ENCODE results near the gene SPECC1. TPM values are rescaled to one million over a fixed set of nuclear protein-coding genes. Genes with fewer than 3 reads are reported as not detected.

SPECC1 gene
- total and polyA plus RNA-seq, 9 of the 15 experiments (the other 6 are each of a cell fraction or from before 2014, with no cell fraction given), result 2.4 to 19.6 (median 14.7) TPM

DNA sequence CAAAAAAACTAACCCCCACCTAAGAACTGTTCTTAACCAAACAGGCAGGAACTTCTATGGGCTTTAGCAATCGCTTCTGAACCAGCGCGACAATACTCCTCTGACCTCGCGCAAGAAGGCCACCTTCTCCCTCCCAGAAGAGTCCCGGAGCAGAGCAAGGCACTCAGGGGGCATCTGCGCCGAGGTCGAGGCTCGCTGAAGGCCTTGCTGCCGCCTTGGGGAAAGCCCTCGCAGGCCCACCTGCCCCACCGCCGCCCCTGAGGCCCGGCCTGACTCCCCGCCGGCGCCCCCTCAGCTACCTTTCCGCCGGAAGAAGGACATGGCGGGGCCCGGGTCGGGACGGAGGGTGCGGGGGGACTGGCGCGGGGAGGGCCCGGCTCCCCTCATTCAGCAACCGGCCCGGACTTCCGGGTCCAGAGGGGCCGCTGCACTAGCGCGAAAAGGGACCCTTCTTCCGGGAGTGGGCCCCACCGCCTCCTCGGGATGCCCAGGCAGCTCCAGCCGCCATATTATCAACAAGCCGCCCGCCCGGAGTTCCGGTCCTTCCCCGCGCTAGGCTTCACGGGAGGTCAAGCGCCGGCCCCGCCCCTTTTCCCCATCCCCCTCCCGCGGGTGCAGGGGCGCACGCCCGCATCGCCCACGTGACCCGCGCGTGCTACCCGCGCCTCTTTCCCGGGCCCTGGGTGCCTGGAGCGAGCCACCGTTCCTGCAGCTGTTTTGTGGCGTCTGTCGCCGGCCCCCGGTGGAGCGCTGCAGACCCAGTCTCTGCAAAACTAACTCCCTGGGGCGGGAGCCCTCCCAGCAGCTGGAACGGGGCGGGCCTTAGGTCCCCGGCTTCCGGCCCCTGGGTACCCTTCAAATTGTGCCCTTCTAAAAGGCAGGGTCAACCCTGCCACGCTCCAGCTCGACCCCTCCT is 31.6 kb upstream of the SPECC1 start, which contains the start of gene AKAP10 (continued):
- TF ChIP-seq CTBP1 (IDR thresholded peaks at IDR 0.05; ENCODE audit: borderline replicate concordance), result peak; percentile 16; the same call in 1 of the 2 replicates
- no peak for TF ChIP-seq DACH1 (IDR thresholded peaks at IDR 0.05; ENCODE audit: partially characterized antibody)
- TF ChIP-seq, protein P1, sequence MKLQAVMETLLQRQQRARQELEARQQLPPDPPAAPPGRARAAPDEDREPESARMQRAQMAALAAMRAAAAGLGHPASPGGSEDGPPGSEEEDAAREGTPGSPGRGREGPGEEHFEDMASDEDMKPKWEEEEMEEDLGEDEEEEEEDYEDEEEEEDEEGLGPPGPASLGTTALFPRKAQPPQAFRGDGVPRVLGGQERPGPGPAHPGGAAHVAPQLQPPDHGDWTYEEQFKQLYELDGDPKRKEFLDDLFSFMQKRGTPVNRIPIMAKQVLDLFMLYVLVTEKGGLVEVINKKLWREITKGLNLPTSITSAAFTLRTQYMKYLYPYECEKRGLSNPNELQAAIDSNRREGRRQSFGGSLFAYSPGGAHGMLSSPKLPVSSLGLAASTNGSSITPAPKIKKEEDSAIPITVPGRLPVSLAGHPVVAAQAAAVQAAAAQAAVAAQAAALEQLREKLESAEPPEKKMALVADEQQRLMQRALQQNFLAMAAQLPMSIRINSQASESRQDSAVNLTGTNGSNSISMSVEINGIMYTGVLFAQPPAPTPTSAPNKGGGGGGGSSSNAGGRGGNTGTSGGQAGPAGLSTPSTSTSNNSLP (IDR thresholded peaks at IDR 0.05; ENCODE audit: borderline replicate concordance, low read depth, low read length), result no peak
- no peak for TF ChIP-seq ZNF282 (CRISPR knock-in tag; IDR thresholded peaks at IDR 0.05)
- TF ChIP-seq ZNF75A (CRISPR knock-in tag; IDR thresholded peaks at IDR 0.05), result no peak
- TF ChIP-seq ATF1 (CRISPR knock-in tag; IDR thresholded peaks at IDR 0.05), result no peak
- peak; percentile 45; the same call in 1 of the 2 replicates for TF ChIP-seq ATF1 (tag; IDR thresholded peaks at IDR 0.05)
- no peak for TF ChIP-seq ZNF165 (CRISPR knock-in tag; IDR thresholded peaks at IDR 0.05; ENCODE audit: borderline replicate concordance)
- TF ChIP-seq POLR2H (tag; IDR thresholded peaks at IDR 0.05; ENCODE audit: low read depth), result peak; percentile 62; the same call in 1 of the 2 replicates
- TF ChIP-seq, protein P2, sequence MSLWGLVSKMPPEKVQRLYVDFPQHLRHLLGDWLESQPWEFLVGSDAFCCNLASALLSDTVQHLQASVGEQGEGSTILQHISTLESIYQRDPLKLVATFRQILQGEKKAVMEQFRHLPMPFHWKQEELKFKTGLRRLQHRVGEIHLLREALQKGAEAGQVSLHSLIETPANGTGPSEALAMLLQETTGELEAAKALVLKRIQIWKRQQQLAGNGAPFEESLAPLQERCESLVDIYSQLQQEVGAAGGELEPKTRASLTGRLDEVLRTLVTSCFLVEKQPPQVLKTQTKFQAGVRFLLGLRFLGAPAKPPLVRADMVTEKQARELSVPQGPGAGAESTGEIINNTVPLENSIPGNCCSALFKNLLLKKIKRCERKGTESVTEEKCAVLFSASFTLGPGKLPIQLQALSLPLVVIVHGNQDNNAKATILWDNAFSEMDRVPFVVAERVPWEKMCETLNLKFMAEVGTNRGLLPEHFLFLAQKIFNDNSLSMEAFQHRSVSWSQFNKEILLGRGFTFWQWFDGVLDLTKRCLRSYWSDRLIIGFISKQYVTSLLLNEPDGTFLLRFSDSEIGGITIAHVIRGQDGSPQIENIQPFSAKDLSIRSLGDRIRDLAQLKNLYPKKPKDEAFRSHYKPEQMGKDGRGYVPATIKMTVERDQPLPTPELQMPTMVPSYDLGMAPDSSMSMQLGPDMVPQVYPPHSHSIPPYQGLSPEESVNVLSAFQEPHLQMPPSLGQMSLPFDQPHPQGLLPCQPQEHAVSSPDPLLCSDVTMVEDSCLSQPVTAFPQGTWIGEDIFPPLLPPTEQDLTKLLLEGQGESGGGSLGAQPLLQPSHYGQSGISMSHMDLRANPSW (CRISPR knock-in tag; IDR thresholded peaks at IDR 0.05), result no peak
- no peak for TF ChIP-seq PRMT5 (CRISPR knock-in tag; IDR thresholded peaks at IDR 0.05)
- TF ChIP-seq CHD1 (IDR thresholded peaks at IDR 0.05; ENCODE audit: low read length), result no peak
- TF ChIP-seq STAT5A (IDR thresholded peaks at IDR 0.05; ENCODE audit: borderline replicate concordance, low read length), result no peak
- TF ChIP-seq, protein P3, sequence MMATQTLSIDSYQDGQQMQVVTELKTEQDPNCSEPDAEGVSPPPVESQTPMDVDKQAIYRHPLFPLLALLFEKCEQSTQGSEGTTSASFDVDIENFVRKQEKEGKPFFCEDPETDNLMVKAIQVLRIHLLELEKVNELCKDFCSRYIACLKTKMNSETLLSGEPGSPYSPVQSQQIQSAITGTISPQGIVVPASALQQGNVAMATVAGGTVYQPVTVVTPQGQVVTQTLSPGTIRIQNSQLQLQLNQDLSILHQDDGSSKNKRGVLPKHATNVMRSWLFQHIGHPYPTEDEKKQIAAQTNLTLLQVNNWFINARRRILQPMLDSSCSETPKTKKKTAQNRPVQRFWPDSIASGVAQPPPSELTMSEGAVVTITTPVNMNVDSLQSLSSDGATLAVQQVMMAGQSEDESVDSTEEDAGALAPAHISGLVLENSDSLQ (IDR thresholded peaks at IDR 0.05), result no peak
- TF ChIP-seq RHOXF2B (CRISPR knock-in tag; conservative IDR thresholded peaks at IDR 0.05), result no peak
- TF ChIP-seq ZC3H4 (CRISPR knock-in tag; IDR thresholded peaks at IDR 0.05; ENCODE audit: borderline replicate concordance), result no peak
- TF ChIP-seq ZNF41 (CRISPR knock-in tag; conservative IDR thresholded peaks at IDR 0.05), result no peak
- TF ChIP-seq MTF1 (CRISPR knock-in tag; IDR thresholded peaks at IDR 0.05; ENCODE audit: borderline replicate concordance), result no peak
- no peak for TF ChIP-seq ZNF212 (CRISPR knock-in tag; IDR thresholded peaks at IDR 0.05)
- no peak for TF ChIP-seq KDM2B (CRISPR knock-in tag; IDR thresholded peaks at IDR 0.05)
- 0 out of 2 replicates have a peak, but pooled peaks have one; percentile 17 for TF ChIP-seq SIN3B (IDR thresholded peaks at IDR 0.05; ENCODE audit: low read depth)
- TF ChIP-seq TGIF2 (CRISPR knock-in tag; IDR thresholded peaks at IDR 0.05), result no peak
- TF ChIP-seq SIX5 (IDR thresholded peaks at IDR 0.05; ENCODE audit: borderline replicate concordance in 1 of 2, insufficient read depth in 1 of 2, low read depth in 1 of 2, low read length in 2 of 2), result no peak
- TF ChIP-seq NFE2 (IDR thresholded peaks at IDR 0.05; ENCODE audit: low read depth), result no peak
